CD14-positive monocyte (primary cell): ENCODE results near the gene PEG3. TPM values are rescaled to one million over a fixed set of nuclear protein-coding genes. Genes with fewer than 3 reads are reported as not detected.
"Not testable (repeated sequence)": the region's sequence is repeated elsewhere in the genome, so short reads cannot be mapped to it uniquely, and the experiment has no call there.

Experiments
- DNase-seq, 3 donors: peaks; one replicate each; pipeline ENCODE4 v3.0.0-alpha.2; 2011 to 2022
- H2AFZ ChIP-seq: 2 replicates; pipeline ENCODE4 v1.6.0; 2012; ENCODE audit warnings: mild to moderate bottlenecking, low read depth, low read length, inconsistent platforms; ENCODE audit not compliant: insufficient read depth, poor library complexity, severe bottlenecking
- H3K27ac ChIP-seq, 2 donors: 1 replicate in 1 of 2; 2 replicates in 1 of 2; pipeline ENCODE4 v1.5.1; 2012 to 2013; ENCODE audit warnings: low read length in 2 of 2, control low read depth in 1 of 2, inconsistent platforms in 1 of 2, low read depth in 1 of 2, mild to moderate bottlenecking in 1 of 2
- H3K27me3 ChIP-seq, 2 donors: one replicate each; pipeline versions ENCODE4 v1.6.0 to v1.6.1; 2011 to 2013; ENCODE audit warnings: low read length in 2 of 2; ENCODE audit not compliant: control insufficient read depth in 2 of 2, insufficient read depth in 2 of 2
- H3K36me3 ChIP-seq, 2 donors: replicated peaks in 1 of 2; 1 replicate in 1 of 2; 2 replicates in 1 of 2; pipeline versions ENCODE4 v1.5.1 to v1.6.1; 2012 to 2013; ENCODE audit warnings: low read length in 2 of 2, control low read depth in 1 of 2, inconsistent platforms in 1 of 2, mild to moderate bottlenecking in 1 of 2; ENCODE audit not compliant: insufficient read depth in 2 of 2, control insufficient read depth in 1 of 2
- H3K4me1 ChIP-seq, 2 donors: 1 replicate in 1 of 2; 2 replicates in 1 of 2; pipeline versions ENCODE4 v1.5.1 to v1.6.1; 2012 to 2013; ENCODE audit warnings: low read length in 2 of 2, control low read depth in 1 of 2, inconsistent platforms in 1 of 2, mild to moderate bottlenecking in 1 of 2, moderate library complexity in 1 of 2; ENCODE audit not compliant: insufficient read depth in 2 of 2, control insufficient read depth in 1 of 2
- H3K4me2 ChIP-seq: replicated peaks from 2 replicates; pipeline ENCODE3; 2012; ENCODE audit warnings: low read length, moderate library complexity, mild to moderate bottlenecking; ENCODE audit not compliant: poor library complexity, severe bottlenecking; ENCODE audit errors: extremely low read depth
- H3K4me3 ChIP-seq, 3 experiments: fragments of 200-600 bp in 1 of 3; sonication (generic) in 1 of 3; replicated peaks in 1 of 3; 1 replicate in 2 of 3; 2 replicates in 1 of 3; pipeline ENCODE4 v1.5.1; 2011 to 2013; ENCODE audit warnings: low read length in 3 of 3, mild to moderate bottlenecking in 3 of 3, control low read depth in 2 of 3, low read depth in 2 of 3, inconsistent platforms in 1 of 3, moderate library complexity in 1 of 3
- H3K79me2 ChIP-seq: 2 replicates; pipeline ENCODE4 v1.6.0; 2012; ENCODE audit warnings: mild to moderate bottlenecking, control low read depth, inconsistent platforms, low read length, moderate library complexity; ENCODE audit not compliant: insufficient read depth
- H3K9ac ChIP-seq: 2 replicates; pipeline ENCODE4 v1.6.0; 2017; ENCODE audit warnings: low read length, mild to moderate bottlenecking; ENCODE audit not compliant: insufficient read depth, poor library complexity, severe bottlenecking
- H3K9me3 ChIP-seq, 2 donors: replicated peaks in 1 of 2; 1 replicate in 1 of 2; 2 replicates in 1 of 2; pipeline versions ENCODE4 v1.5.1 to v1.6.1; 2012 to 2013; ENCODE audit warnings: low read length in 2 of 2, control low read depth in 1 of 2; ENCODE audit not compliant: control insufficient read depth in 1 of 2, insufficient read depth in 1 of 2
- H4K20me1 ChIP-seq: 2 replicates; pipeline ENCODE4 v1.6.0; 2012; ENCODE audit warnings: mild to moderate bottlenecking, low read length, control low read depth, moderate library complexity; ENCODE audit not compliant: insufficient read depth
- H3K27ac Mint-ChIP-seq, 7 donors: one replicate each; pipeline ENCODE4 v1.8.0; 2020; ENCODE audit warnings: mild to moderate bottlenecking in 7 of 7, mixed read lengths in 7 of 7, moderate library complexity in 6 of 7, inconsistent platforms in 2 of 7
- H3K27me3 Mint-ChIP-seq, 3 donors: one replicate each; pipeline ENCODE4 v1.8.0; 2021 to 2022; ENCODE audit warnings: low read depth in 3 of 3, mild to moderate bottlenecking in 3 of 3, mixed read lengths in 3 of 3, moderate library complexity in 3 of 3, inconsistent platforms in 1 of 3
- H3K36me3 Mint-ChIP-seq, 2 donors: one replicate each; pipeline ENCODE4 v1.8.0; 2020; ENCODE audit warnings: mixed read lengths in 2 of 2, inconsistent platforms in 1 of 2, mild to moderate bottlenecking in 1 of 2
- H3K4me1 Mint-ChIP-seq: one replicate; pipeline ENCODE4 v1.8.0; 2020; ENCODE audit warnings: mild to moderate bottlenecking, mixed read lengths
- H3K4me3 Mint-ChIP-seq, 2 donors: one replicate each; pipeline ENCODE4 v1.8.0; 2020; ENCODE audit warnings: mild to moderate bottlenecking in 2 of 2, mixed read lengths in 2 of 2, moderate library complexity in 1 of 2
- H3K9me3 Mint-ChIP-seq, 7 donors: one replicate each; pipeline ENCODE4 v1.8.0; 2020 to 2022; ENCODE audit warnings: mixed read lengths in 7 of 7, mild to moderate bottlenecking in 6 of 7, moderate library complexity in 6 of 7, inconsistent platforms in 2 of 7
- WGBS: methylation state at CpG from one replicate; pipeline ENCODE4 v1.1.5; 2013; ENCODE audit warnings: missing lambda C conversion rate; ENCODE audit not compliant: insufficient coverage; 5-methylcytosine and 5-hydroxymethylcytosine counted together
- intact Hi-C, 2 donors: fragments of 100-400 bp; cut with micrococcal nuclease; formaldehyde crosslinking; loops; one replicate each; pipeline versions ENCODE4 v1.15.0 to v1.15.1; 2023
- polyA plus RNA-seq, 3 donors: library from polyadenylated mRNA; depleted of rRNA in 1 of 3; unstranded in 2 of 3; stranded (reverse) in 1 of 3; fragments of 300-500 nt in 2 of 3; fragments of >200 nt in 1 of 3; fragmentation: Illumina TruSeq in 2 of 3; gene quantifications; 1 replicate in 2 of 3; 2 replicates in 1 of 3; pipeline ENCODE4 v1.2.3, GENCODE V29; 2012 to 2021
- TF ChIP-seq, protein P1 (sequence below): fragments of 200-600 bp; IDR thresholded peaks from one replicate; pipeline ENCODE4 v1.8.0; 2022; ENCODE audit warnings: antibody characterized with exemption, mild to moderate bottlenecking

The PEG3 gene
- polyA plus RNA-seq, 3 donors: 0.05 to 0.07 TPM; not detected in 1

- no CpG with 5 or more reads among the region's 4 CpGs for WGBS
- Histone ChIP-seq H3K27me3 (no peaks in the 10 kb centered on the region), H3K79me2 (no peaks in the 10 kb centered on the region), H3K4me2 (no peak overlapping the region), H3K27ac (no peak overlapping the region), H2AFZ (no peak overlapping the region), H3K9me3 (peaks cover 35 to 74% of the 10 kb centered on the region in 2 donors), H3K4me1 (no peaks in the 10 kb centered on the region), H4K20me1 (no peaks in the 10 kb centered on the region), H3K9ac (no peak overlapping the region), H3K4me3 (no peak overlapping the region), H3K36me3 (no peaks in the 10 kb centered on the region)
- Mint-ChIP-seq H3K27me3 (peaks cover 0 to 2% (median 0%) of the 10 kb centered on the region in 3 donors), H3K27ac (no peak overlapping the region), H3K36me3 (no peaks in the 10 kb centered on the region), H3K4me1 (no peaks in the 10 kb centered on the region), H3K4me3 (no peak overlapping the region), H3K9me3 (peaks cover 23 to 57% (median 41%) of the 10 kb centered on the region in 7 donors)
- intact Hi-C loops: no loop called here
- TF ChIP-seq, protein P1, sequence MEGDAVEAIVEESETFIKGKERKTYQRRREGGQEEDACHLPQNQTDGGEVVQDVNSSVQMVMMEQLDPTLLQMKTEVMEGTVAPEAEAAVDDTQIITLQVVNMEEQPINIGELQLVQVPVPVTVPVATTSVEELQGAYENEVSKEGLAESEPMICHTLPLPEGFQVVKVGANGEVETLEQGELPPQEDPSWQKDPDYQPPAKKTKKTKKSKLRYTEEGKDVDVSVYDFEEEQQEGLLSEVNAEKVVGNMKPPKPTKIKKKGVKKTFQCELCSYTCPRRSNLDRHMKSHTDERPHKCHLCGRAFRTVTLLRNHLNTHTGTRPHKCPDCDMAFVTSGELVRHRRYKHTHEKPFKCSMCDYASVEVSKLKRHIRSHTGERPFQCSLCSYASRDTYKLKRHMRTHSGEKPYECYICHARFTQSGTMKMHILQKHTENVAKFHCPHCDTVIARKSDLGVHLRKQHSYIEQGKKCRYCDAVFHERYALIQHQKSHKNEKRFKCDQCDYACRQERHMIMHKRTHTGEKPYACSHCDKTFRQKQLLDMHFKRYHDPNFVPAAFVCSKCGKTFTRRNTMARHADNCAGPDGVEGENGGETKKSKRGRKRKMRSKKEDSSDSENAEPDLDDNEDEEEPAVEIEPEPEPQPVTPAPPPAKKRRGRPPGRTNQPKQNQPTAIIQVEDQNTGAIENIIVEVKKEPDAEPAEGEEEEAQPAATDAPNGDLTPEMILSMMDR: no peak
- no peak for DNase-seq
Measured at GRCh38 chr19:56858026-56858425, 17.5 kb upstream of the PEG3 start.

DNA sequence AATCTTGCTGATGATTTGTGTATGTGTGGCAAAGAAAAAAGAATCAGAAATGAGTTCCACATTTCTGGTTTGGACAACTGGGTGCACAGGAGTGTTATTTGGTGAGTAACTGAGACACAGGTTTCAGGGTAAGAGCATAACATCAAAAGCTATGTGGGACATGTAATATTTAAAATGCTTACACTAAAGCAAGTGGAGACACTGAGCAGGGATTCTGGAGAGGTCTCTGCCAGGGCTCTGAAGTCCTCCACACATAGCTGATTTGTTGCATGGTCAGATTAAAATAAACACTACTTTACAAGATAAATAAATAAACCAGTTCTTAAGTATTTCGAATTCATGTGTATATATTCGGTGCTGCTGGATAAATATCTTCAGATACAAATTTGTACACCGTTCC, 16.3 kb upstream of the PEG3 start:
- TF ChIP-seq, protein P1: no peak
- Histone ChIP-seq H3K36me3 (no peaks in the 10 kb centered on the region), H3K27ac (no peak overlapping the region), H3K4me2 (no peak overlapping the region), H3K4me3 (no peak overlapping the region), H2AFZ (no peak overlapping the region), H4K20me1 (no peaks in the 10 kb centered on the region), H3K27me3 (no peaks in the 10 kb centered on the region), H3K4me1 (no peaks in the 10 kb centered on the region), H3K9me3 (peaks cover 32 to 70% of the 10 kb centered on the region in 2 donors), H3K9ac (no peak overlapping the region), H3K79me2 (no peaks in the 10 kb centered on the region)
- no peaks in the 10 kb centered on the region for H3K4me1 Mint-ChIP-seq
- H3K9me3 Mint-ChIP-seq: peaks cover 23 to 53% (median 39%) of the 10 kb centered on the region in 7 donors
- H3K27ac Mint-ChIP-seq: no peak overlapping the region
- peaks cover 0 to 2% (median 0%) of the 10 kb centered on the region in 3 donors for H3K27me3 Mint-ChIP-seq
- no peaks in the 10 kb centered on the region for H3K36me3 Mint-ChIP-seq
- no peak for DNase-seq
- no CpG with 5 or more reads among the region's 3 CpGs for WGBS
- H3K4me3 Mint-ChIP-seq: no peak overlapping the region
- intact Hi-C loops: no loop called here

DNA sequence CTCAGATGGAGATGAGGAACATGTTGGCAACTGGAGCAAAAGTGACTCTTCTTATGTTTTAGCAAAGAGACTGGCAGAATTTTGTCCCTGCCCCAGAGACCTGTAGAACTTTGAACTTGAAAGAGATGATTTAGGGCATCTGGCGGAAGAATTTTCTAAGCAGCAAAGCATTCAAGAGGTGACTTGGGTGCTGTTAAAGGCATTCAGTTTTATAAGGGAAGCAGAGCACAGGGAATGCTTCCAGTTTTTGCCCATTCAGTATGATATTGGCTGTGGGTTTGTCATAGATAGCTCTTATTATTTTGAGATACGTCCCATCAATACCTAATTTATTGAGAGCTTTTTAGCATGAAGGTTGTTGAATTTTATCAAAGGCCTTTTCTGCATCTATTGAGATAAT, 11.8 kb upstream of the PEG3 start:
- H3K27ac ChIP-seq, H3K27me3 ChIP-seq, H3K27me3 Mint-ChIP-seq, intact Hi-C loops, H3K9ac ChIP-seq, H3K4me3 Mint-ChIP-seq, H4K20me1 ChIP-seq, H2AFZ ChIP-seq, H3K79me2 ChIP-seq, H3K27ac Mint-ChIP-seq, H3K4me3 ChIP-seq, H3K4me2 ChIP-seq, H3K4me1 ChIP-seq, DNase-seq, H3K4me1 Mint-ChIP-seq, H3K36me3 Mint-ChIP-seq, H3K36me3 ChIP-seq: not testable (repeated sequence)
- peaks cover 31 to 71% of the 10 kb centered on the region in 2 donors for H3K9me3 ChIP-seq
- WGBS: 100% methylated on average over 1 of the region's 2 CpGs
- H3K9me3 Mint-ChIP-seq: peaks cover 28 to 48% (median 37%) of the 10 kb centered on the region in 7 donors
